IPS DF 4.7 (cell line): ENCODE results near the gene KPNA3.
A peak's percentile ranks its signal among the peaks of the same experiment; 100 is the strongest.
"Not testable (repeated sequence)": the region's sequence is repeated elsewhere in the genome, so short reads cannot be mapped to it uniquely, and the experiment has no call there.

Source experiments
- DNase-seq: peaks from one replicate; pipeline ENCODE4 v3.0.0-alpha.2; 2013; ENCODE audit warnings: low spot score; ENCODE audit errors: extremely low read depth

The KPNA3 gene, protein sequence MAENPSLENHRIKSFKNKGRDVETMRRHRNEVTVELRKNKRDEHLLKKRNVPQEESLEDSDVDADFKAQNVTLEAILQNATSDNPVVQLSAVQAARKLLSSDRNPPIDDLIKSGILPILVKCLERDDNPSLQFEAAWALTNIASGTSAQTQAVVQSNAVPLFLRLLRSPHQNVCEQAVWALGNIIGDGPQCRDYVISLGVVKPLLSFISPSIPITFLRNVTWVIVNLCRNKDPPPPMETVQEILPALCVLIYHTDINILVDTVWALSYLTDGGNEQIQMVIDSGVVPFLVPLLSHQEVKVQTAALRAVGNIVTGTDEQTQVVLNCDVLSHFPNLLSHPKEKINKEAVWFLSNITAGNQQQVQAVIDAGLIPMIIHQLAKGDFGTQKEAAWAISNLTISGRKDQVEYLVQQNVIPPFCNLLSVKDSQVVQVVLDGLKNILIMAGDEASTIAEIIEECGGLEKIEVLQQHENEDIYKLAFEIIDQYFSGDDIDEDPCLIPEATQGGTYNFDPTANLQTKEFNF

DNA sequence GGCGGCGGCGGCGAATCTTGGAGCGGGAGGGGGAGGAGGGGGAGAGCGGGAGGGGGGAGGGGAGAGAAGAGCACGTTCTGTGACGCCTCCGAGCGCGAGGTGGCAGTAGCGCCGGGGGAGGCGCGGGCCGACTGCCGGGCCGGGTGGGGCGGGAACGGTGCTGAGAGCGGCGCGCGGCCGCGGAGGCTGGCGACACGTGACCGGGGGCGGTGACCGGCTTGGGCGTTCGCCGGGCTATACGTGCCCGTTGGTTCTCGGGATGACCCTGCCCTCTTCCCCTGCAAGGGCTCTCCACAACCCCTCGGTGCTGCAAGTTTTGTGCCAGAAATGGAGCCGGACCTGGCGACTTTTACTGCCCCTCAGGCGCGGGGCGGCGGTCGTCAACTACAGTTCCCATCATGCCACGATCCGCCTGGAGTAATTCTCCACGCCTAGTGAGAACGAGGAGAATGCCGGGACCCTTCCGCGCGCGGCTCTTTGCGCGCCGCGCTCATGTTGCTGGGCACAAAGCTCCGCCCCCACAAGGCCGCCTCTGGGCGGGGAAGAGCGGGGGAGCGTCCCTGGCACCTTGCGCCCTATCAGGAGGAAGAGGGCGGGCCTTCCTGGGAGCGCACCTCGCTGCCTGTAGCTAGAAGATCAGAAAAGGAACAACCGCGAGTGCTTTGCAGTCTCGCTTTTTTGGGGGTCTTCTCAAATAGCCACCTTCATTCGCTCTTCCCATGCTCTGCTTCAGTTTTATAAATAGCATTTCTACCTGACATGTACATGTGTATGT, at the start of gene KPNA3:
TSS of gene KPNA3 (minus strand) at position 133 of the 775 bp plus-strand sequence. CDS start 176 bp downstream, outside the sequence.
- DNase-seq = peak; percentile 69

DNA sequence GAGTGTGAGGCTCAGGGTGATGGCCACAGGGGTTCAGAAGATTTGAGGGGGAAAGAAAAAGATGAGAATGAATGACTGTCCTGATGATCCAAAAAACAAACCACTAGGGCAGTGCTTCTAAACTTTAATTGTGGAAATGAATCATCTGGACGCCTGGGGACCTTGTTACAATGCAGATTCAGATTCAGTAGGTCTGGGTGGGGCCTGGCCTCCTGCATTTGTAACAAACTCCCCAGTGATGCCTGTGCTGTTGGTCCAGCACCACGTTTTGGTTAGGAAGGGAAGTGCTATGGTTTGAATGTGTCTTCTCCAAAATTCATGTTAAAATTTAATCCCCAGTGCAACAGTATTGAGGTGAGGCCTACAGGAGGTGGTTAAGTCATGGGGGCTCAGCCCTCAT, 49.5 kb upstream of the KPNA3 start:
- no peak for DNase-seq

DNA sequence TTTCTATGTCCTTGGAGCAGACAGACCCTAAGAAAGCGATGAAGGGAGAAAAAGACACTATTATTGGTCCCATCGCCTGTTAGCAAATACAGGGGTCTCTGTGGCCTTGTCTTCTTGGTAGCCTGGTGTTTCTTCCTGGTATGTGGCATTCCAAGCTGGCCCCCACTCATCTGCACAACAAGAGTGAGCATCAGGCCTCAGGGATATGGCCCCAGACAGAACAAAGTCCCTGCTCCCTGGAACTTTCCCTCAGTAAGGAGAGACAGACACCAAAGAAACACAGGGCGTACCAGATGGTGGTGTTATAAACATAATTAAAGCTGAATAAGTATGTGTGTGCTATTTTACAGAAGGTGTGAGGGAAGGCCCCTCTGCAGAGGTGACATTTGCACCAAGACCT, 48.2 kb upstream of the KPNA3 start:
- no peak for DNase-seq

DNA sequence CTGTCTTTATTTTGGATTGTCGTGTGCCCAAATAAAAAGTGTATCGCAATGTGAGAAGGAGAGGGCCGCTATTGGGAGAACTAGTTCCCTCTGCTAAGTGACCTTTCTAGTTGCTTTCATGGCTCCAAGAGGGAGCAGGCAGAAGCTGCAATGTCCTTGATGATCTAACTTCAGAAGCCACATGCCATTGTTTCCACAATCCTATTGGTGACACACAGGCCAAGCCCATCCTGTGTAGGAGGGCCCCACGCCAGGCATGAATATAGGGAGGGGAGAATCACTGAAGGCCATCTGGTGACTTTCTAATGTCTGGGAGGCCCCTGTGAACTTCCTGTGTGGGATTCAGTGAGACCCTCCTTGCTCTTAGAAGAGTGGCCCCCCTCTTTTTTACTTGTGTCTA, 47.8 kb upstream of the KPNA3 start:
- no peak for DNase-seq

DNA sequence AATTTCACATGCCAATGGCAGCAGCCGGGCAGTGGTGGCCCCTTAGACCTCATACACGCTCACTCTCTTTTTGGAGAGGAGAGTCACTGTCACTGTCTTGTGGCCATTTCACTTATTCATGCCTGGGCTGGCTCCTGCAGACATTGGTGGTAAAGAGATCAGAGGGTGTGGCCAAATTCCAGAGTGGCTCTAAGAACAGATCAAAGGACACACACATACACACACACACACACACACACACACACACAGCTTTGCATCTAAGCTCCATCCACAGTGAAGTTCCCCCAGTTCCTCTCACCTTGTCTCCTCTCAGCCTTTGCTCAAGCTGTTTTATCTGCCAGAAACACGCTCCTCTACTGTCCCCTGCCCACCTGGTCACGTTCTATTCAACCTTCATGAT, 46.5 kb upstream of the KPNA3 start:
- DNase-seq = no peak

DNA sequence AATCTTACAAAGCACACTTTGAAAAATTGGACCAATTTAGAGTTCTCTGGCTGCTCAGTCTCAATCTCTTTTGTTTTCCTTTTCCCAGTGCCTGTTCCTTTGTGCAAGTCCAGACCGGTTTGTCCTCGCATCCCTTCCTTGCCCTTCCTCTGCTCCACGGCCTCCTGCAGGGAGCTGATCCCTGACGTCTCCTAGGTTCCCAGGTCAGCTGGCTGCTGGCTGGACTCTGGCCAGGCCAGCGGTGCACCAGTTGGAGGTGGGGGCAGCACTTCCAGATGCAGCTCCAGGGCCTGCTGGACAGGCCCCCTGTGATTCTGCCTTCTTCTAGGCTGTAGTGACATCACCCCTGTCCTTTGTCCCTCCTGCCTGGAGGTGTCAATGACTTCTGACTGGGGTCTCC, 44.0 kb upstream of the KPNA3 start:
- no peak for DNase-seq

DNA sequence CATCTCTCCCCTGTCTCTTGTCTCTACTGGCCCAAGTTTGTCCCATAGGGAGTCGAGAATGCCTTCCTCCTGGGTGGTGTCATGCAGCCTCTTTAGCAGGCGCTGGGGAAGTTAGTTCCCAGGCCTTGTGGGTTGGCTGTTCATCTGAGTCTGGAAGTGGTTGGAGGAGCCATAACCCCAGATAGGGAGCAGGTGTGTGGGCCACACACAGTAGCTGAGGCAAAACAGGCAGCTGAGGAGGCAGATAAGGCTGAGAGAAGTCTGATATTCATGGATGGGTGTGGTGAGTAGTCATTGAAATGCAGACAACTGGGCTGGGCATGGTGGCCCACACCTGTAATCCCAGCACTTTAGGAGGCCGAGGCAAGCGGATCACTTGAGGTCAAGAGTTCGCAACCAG, 40.9 kb upstream of the KPNA3 start:
- DNase-seq = no peak

DNA sequence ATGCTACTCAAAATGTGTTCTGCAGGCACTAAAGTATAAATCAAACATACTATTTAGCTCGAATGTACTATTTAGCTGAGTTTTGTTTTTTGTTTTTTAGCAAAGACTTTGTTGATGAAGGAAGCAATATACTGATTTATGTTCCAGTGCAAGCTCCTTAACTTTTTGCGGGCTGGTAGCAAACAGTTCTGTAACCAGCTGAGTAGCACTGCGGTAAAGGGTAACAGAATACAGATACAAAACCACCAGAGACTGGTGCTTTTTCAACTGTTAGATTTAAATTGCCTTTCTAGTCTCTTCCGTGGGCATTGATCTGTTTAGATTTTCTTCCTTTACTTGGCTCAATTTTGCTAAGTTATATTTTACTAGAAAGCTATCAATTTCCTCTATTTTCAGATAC, 39.0 kb upstream of the KPNA3 start:
- DNase-seq = no peak

DNA sequence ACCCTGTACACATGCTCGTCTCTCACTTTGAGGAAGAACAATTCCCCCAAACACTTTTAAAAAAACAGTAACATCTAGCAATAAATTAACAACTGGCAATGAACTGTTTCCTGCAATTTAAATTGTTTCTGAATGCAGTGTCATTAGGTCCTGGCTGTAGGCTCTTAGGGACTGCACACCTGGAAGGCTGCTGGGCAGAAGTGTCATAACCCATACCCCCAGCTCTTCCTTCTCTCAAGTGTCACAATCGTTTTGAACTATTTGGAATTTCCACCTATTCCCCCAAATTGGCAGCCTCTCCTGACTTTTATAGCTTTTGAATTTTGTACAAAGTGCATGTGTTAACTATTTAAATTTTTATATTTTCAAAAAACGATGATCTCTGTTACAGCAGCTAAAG, 38.2 kb upstream of the KPNA3 start:
- no peak for DNase-seq

DNA sequence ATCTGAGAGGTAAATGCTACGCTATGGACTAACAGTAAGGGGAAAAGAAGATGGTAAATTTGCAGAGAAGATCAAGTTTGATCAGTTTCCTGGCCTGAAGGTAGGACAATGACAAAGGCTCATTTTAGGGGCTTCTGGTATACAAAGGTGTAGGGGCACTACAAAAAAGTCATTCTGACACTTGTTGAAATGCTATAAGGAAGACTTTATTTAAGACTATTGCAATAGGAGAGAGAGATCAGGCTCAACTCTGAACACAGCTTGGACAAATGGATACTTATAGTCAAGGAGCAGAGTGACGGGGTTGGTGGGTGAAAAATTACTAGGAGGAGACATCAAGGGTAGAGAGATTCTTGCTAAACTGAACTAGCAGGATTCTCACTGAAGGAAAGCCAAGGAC, 37.2 kb upstream of the KPNA3 start:
- no peak for DNase-seq

DNA sequence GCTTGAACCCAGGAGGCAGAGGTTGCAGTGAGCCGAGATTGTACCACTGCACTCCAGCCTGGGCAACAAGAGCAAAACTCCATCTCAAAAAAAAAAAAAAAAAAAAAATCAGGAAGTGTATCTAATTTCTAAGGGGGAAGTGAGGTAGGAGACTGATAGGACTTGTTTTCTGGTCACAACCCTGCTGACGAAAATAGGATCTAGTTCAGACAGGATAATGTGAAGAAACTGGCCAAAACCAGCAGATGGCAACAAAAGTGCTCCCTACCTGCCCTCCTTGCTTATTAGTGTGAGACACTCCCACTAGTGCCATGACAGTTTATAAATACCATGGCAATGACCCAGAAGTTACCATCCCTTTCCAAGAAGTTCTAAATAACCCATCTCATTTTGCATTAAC, 36.0 kb upstream of the KPNA3 start:
- no peak for DNase-seq

DNA sequence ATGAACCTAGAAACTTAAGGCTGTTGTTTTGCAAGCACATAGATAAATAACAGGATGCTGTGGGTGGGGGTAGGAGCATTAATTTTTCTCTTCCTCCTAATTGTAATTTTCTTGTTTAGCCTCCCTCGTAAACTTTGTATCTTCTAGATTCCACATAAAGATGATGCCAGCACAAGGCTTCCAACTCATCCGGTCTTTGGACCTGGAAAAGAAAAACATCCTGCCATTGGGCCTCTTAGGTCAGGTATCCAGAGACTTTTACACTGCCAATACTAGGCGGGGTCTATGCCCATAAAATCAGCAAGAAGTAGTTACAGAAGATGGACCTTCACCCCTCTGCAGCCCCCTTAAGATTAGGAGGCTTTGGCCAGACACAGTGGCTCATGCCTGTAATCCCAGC, 35.4 kb upstream of the KPNA3 start:
- no peak for DNase-seq

DNA sequence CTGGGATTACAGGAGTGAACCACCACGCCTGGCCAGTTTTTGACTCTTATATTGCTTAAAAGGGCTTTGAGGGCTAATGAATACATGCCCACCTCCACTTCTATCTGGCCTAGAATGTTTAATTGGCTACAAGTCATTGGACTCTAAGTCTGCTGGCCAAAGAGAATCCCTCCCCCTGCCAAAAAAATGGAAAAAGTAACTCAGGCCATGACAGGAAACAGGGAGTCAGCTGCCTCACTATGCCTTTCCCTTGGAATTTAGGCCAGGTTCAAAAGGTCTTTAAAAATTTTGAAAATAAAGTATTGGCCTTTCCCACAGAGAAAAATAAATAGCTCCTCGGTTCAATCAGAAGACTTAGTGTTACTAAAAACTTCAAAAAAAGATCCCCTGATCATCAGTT, 34.9 kb upstream of the KPNA3 start:
- no peak for DNase-seq

DNA sequence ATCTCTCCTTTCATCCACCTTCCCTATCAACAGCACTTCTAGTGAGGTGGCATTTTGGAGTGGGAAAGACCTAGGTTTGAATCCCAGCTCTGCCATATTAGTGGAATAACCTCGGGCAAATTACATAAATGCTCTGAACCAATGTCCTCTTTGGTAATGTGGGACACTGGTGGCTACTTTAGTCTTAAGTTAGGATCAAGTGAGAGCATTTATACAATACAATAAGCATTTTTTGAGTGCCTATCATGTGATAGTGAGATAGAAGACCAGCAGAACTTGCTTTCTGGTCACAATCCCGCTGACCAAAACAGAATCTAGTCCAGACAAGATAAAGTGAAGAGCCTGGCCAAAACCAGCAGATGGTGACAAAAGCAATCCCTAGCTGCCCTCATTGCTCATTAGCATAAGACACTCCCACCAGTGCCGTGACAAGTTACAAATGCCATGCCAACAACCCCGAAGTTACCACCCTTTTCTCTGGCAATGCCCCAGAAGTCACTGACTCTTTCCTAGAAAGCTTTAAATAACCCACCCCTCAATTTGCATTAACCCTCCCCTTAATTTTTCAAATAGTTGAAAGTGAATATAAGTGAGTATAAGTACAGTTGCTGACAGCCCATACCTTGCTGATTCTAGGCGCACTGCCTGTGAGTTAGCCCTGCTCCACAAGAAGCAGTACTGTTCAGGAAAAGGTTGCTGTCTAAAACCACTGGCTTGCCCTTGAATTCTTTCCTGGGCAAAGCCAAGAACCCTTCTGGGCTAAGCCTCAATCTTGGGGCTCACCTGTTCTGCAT, 28.9 kb upstream of the KPNA3 start:
- DNase-seq = no peak

DNA sequence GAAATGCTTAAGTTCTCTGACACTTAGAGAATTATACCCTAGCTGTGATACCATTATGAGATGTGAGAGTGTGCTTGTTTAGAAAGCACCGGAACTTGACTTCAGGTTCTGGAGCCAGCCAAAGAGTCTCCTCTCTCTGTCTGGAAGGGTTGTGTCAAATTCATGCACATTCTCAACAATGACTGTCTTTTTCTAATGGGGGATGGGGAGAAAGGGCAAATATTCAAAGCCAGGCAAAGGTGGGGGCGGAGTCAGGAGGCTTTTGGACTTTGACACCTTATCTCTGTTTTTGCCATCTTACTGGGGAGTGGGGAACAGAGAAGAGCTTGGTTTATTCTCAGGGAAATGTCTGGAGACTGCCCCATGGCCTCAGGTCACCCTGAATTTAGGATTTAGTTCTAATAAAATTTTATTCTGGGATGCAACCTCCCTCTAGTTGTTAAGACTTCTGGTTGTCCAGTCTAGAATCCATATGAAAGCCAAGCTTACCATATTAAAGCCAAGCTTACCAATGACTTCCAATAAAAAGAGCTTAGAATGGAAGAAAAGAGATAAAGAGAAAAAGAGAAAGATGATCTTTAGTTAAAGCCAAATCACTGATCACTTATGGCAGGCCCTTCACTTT, 28.2 kb upstream of the KPNA3 start:
- no peak for DNase-seq

DNA sequence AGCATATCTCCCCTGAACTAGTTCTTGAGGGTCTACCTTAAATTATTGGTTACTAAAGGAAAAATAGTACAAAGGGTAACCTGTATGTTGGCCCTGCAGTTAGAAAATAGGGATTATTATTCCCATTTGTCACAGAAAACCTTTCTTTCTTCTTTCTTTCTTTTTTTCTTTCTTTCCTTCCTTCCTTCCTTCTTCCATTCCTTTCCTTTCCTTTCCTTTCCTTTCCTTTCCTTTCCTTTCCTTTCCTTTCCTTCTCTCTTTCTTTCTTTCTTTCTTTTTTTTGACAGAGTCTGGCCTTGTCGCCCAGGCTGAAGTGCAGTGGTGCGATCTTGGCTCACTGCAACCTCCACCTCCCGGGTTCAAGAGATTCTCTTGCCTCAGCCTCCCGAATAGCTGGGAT, 23.6 kb upstream of the KPNA3 start:
- DNase-seq = not testable (repeated sequence)

DNA sequence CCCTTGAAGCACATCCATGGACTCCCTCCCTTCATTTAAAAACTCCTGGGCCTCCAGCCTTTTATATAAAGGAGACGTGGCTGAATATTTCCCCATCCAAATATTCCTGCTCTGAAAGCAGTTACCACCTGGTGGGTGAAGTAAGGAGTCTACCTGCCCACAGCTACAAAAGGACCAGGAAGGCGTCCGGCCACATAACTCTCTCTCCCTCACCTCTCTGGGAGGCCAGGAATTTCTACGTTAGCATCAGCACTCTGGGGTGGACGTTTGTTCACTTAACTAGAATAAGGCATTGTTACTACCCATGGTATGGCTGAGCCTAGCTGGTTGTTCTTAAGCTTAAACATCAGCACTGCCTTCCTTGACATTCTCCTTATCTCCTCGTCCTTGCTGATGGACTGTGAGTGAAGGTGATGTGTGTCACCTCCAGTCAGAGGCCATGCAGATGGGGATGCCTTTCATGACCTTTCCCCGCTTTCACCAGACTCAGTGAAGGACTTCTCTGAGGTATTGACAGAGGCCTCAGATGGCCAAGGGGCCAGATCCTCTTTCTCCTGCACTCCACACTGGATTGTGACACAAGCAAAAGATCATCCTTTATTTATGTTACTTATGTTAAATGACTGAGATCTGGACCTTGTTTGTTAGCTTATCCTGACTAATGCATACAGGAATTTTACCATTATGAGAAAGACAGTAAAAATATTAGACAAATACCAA, 22.2 kb upstream of the KPNA3 start:
- DNase-seq = no peak

DNA sequence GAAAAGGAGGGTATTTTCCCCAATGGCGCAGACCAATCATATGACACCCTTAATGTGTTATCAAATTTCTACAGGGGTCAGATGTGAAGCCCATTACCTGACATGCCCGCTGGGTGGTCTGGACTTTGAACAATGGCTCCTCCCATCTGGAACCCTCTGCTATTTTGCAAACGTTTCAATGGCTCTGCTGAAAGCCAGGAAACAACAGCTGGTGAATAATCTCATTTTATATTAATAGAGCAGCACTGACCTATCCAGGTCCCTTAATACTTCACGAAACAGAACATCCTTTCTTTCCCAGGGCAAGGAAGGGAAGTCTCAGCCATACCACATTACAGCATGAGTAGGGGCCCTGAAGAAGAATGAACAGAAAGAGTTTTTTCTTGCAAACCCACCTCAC, 20.3 kb upstream of the KPNA3 start:
- no peak for DNase-seq

DNA sequence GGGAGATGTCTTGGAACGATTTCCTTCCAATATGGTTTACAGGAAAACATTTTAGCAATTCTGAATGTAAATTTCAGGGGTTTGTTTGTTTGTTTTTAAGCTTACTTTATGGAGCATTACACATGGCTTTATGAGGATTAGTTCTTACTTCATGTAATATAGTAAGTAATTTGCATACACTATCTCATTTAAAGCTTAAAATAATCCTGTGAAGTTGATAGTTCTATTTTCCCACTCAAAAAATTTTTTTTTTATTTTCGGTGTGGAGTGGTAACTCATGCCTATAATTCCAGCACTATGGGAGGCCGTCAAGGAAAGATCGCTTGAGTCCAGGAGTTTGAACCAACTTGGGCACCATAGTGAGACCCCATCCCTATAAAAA, 19.0 kb upstream of the KPNA3 start:
- no peak for DNase-seq

DNA sequence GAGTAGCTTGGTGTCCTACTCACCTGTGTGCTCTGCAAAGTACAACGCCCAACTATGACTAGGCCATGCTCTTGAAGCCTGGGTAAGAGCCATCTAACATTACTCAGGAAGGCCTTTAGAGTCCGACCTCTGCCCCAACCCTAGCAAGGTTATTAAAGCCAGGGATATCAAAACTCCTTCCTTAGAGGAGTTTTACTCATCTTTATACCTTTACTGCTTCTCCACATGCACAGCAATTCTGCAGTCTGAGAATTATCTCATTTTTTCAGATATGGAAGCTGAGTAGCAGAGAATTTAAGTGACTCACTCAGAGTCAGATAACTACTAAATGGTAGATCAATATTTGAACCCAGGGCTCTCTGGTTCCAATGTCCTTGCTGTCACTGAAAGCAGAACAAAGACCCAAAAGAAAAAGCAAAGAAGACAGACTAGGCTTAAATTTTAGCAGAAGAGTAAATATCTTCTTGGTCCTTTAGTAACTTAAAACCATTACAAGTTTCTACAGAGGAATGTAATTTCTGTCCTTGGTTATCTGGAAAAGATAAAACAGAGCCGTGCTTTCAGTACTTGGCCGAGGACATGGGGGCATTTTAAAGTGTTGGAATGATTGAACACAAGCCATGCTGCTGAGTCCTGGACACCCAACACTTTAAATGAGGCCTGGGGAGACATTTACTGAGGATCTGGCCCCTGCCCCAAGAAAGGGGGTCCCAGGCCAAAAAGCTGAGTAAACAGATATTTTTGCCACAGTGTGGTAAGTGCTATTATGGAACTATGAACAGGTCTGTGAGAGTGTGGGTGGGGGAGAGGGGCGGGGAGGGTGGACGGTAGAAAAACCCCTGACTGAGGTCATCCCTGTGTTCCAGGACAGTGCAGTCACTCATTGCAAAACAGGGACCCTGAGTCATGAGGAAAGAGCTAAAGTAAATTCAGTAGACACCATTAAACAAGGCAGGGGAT, 18.4 kb upstream of the KPNA3 start:
- no peak for DNase-seq
